Urothelium cell line (cell line): ENCODE data around the gene SHLD3.
"Not testable (repeated sequence)": the region's sequence is repeated elsewhere in the genome, so short reads cannot be mapped to it uniquely, and the experiment has no call there.

Source experiments
- DNase-seq: peaks from one replicate; pipeline ENCODE4 v3.0.0; 2011; ENCODE audit warnings: low spot score, mixed read lengths
- FAIRE-seq: peaks from 2 replicates; lab custom pipeline; 2011; peaks lifted over from hg19 to GRCh38; lab: Jason Lieb, UNC

Gene SHLD3

DNA sequence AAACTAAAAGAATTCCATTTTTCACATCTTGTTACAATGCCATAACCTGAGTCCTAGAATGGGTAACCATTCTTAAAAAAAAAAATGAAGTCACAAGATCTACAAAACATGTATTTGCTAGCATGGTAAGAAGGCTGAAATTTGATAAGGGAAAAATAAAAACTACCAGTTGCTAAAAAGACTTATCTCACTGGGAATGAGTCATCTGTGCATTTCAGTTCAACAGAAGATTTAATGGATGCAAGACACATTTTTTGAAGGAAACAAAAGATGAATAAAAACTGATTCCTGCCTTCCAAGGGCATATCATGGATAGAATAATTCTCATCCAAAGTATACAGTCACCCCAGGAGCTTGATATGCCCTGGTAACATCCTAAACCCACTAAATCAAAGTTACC is 49.9 kb downstream of the SHLD3 start:
- DNase-seq, result no peak
- no peak for FAIRE-seq

DNA sequence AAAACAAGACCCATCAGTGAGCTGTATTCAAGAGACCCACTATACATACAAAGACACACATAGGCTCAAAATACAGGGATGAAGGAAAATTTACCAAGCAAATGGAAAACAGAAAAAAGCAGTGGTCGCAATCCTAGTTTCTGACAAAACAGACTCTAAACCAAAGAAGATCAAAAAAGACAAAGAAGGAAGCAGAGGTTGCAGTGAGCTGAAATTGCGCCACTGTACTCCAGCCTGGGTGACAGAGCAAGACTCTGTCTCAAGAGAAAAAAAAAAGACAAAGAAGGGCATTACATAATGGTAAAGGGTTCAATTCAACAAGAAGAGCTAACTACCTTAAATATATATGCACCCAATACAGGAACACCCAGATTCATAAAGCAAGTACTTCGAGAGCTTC is 51.2 kb downstream of the SHLD3 start:
- FAIRE-seq, DNase-seq: not testable (repeated sequence)
